Endodermal cell (in vitro differentiated cells): Measurements from ENCODE around the gene TLR3. TPM values are rescaled to one million over a fixed set of nuclear protein-coding genes. Genes with fewer than 3 reads are reported as not detected.

Experiments used
- DNase-seq: peaks from one replicate; pipeline ENCODE4 v3.0.0-alpha.2; 2017
- H3K27ac ChIP-seq: 2 replicates; pipeline ENCODE4 v1.5.1; 2013; ENCODE audit warnings: mild to moderate bottlenecking, low read depth, low read length, moderate library complexity
- H3K27me3 ChIP-seq: 2 replicates; pipeline ENCODE4 v1.6.1; 2013; ENCODE audit warnings: mild to moderate bottlenecking, low read length, moderate library complexity; ENCODE audit not compliant: insufficient read depth, control insufficient read depth, poor library complexity, severe bottlenecking
- H3K36me3 ChIP-seq: 2 replicates; pipeline ENCODE4 v1.7.0; 2013; ENCODE audit warnings: mild to moderate bottlenecking, low read length, moderate library complexity; ENCODE audit not compliant: control insufficient read depth, insufficient read depth
- H3K4me1 ChIP-seq: one replicate; pipeline ENCODE4 v1.7.0; 2013; ENCODE audit warnings: low read length; ENCODE audit not compliant: control insufficient read depth, insufficient read depth
- H3K4me3 ChIP-seq: 2 replicates; pipeline ENCODE4 v1.5.1; 2013; ENCODE audit warnings: mild to moderate bottlenecking, low read length, moderate library complexity
- H3K9ac ChIP-seq: 2 replicates; pipeline ENCODE4 v1.6.1; 2013; ENCODE audit warnings: mild to moderate bottlenecking, low read length, moderate library complexity; ENCODE audit not compliant: poor library complexity, severe bottlenecking; ENCODE audit errors: extremely low read depth
- H3K9me3 ChIP-seq: 2 replicates; pipeline ENCODE4 v1.6.1; 2013; ENCODE audit warnings: mild to moderate bottlenecking, low read length, moderate library complexity; ENCODE audit not compliant: control insufficient read depth
- H3K27ac Mint-ChIP-seq: 2 replicates; pipeline ENCODE4 v1.8.0; 2020; ENCODE audit warnings: mixed read lengths
- H3K27me3 Mint-ChIP-seq: 2 replicates; pipeline ENCODE4 v1.8.0; 2021; ENCODE audit warnings: mild to moderate bottlenecking, mixed read lengths; ENCODE audit not compliant: insufficient read depth
- H3K36me3 Mint-ChIP-seq: 2 replicates; pipeline ENCODE4 v1.8.0; 2020; ENCODE audit warnings: low read depth, mixed read lengths
- H3K4me1 Mint-ChIP-seq: 2 replicates; pipeline ENCODE4 v1.8.0; 2020; ENCODE audit warnings: mixed read lengths
- H3K4me3 Mint-ChIP-seq: 2 replicates; pipeline ENCODE4 v1.8.0; 2020; ENCODE audit warnings: mild to moderate bottlenecking, moderate library complexity, mixed read lengths
- H3K9me3 Mint-ChIP-seq: 2 replicates; pipeline ENCODE4 v1.8.0; 2020; ENCODE audit warnings: mild to moderate bottlenecking, mixed read lengths
- CTCF ChIP-seq: fragments of 200-600 bp; sonication (generic); conservative IDR thresholded peaks from 2 replicates; pipeline ENCODE4 v1.5.0; 2021; ENCODE audit warnings: antibody characterized with exemption, mild to moderate bottlenecking
- WGBS, 2 experiments: methylation state at CpG; one replicate each; pipeline versions ENCODE4 v1.1.5 to v1.1.7; 2013; ENCODE audit warnings: missing lambda C conversion rate in 2 of 2, mixed read lengths in 1 of 2; ENCODE audit not compliant: insufficient coverage in 1 of 2, insufficient read length in 1 of 2; 5-methylcytosine and 5-hydroxymethylcytosine counted together
- total RNA-seq, 2 donors: library from RNA; stranded (reverse); fragmentation: NEBNext Ultra II Directional in 1 of 2; extraction: Animal tissue kit (Norgen Biotek cat#: 25700) in 1 of 2; gene quantifications; 2 replicates in 1 of 2; 3 replicates in 1 of 2; pipeline ENCODE4 v1.2.1, GENCODE V29; 2021

TLR3 gene
- total RNA-seq, 2 donors from 2014 or later: 0.26 TPM; not detected in 1

GRCh38 chr4:186020793-186021407 lies 48.1 kb upstream of the TLR3 start:
- WGBS, 2 experiments: 89 to 97% methylated on average over 11 to 12 of the region's 15 CpGs
- H3K27me3 ChIP-seq: no peaks in the 10 kb centered on the region
- H3K27ac ChIP-seq: no peak overlapping the region
- Mint-ChIP-seq H3K36me3 (no peaks in the 10 kb centered on the region), H3K4me3 (no peak overlapping the region), H3K27ac (no peak overlapping the region), H3K9me3 (peaks cover 1% of the 10 kb centered on the region), H3K4me1 (no peaks in the 10 kb centered on the region), H3K27me3 (peaks cover 2% of the 10 kb centered on the region)
- DNase-seq: peak; percentile 29
- H3K4me1 ChIP-seq: no peaks in the 10 kb centered on the region
- H3K9me3 ChIP-seq: no peaks in the 10 kb centered on the region
- H3K4me3 ChIP-seq: no peak overlapping the region
- H3K36me3 ChIP-seq: no peaks in the 10 kb centered on the region
- TF ChIP-seq CTCF: no peak
- no peak overlapping the region for H3K9ac ChIP-seq

GRCh38 chr4:186021461-186022167 lies 47.3 kb upstream of the TLR3 start:
- WGBS, 2 experiments: 39 to 43% methylated on average over 4 to 11 of the region's 11 CpGs
- peak; percentile 85 for DNase-seq
- Mint-ChIP-seq H3K36me3 (no peaks in the 10 kb centered on the region), H3K27me3 (peaks cover 2% of the 10 kb centered on the region), H3K27ac (no peak overlapping the region), H3K4me3 (no peak overlapping the region), H3K4me1 (no peaks in the 10 kb centered on the region), H3K9me3 (peaks cover 2% of the 10 kb centered on the region)
- no peaks in the 10 kb centered on the region for H3K9me3 ChIP-seq
- H3K9ac ChIP-seq: no peak overlapping the region
- no peaks in the 10 kb centered on the region for H3K36me3 ChIP-seq
- no peak overlapping the region for H3K4me3 ChIP-seq
- no peak overlapping the region for H3K27ac ChIP-seq
- peak; percentile 93 for TF ChIP-seq CTCF
- no peaks in the 10 kb centered on the region for H3K4me1 ChIP-seq
- no peaks in the 10 kb centered on the region for H3K27me3 ChIP-seq

GRCh38 chr4:186023975-186024374 lies 45.0 kb upstream of the TLR3 start:
- Mint-ChIP-seq H3K27me3 (peaks cover 2% of the 10 kb centered on the region), H3K27ac (no peak overlapping the region), H3K4me1 (no peaks in the 10 kb centered on the region), H3K4me3 (no peak overlapping the region), H3K36me3 (no peaks in the 10 kb centered on the region), H3K9me3 (peaks cover 24% of the 10 kb centered on the region)
- H3K4me1 ChIP-seq: no peaks in the 10 kb centered on the region
- TF ChIP-seq CTCF: no peak
- WGBS, 2 experiments: 94 to 96% methylated on average over 12 to 14 of the region's 14 CpGs
- DNase-seq: no peak
- peaks cover 20% of the 10 kb centered on the region for H3K9me3 ChIP-seq
- H3K27ac ChIP-seq: no peak overlapping the region
- H3K36me3 ChIP-seq: no peaks in the 10 kb centered on the region
- H3K9ac ChIP-seq: no peak overlapping the region
- no peak overlapping the region for H3K4me3 ChIP-seq
- H3K27me3 ChIP-seq: no peaks in the 10 kb centered on the region
